HG02759 (cell line): Measurements from ENCODE around the gene GRK7.
"Not testable (repeated sequence)": the region's sequence is repeated elsewhere in the genome, so short reads cannot be mapped to it uniquely, and the experiment has no call there.

Source experiments
- ATAC-seq: cut with Tn5 transposase; IDR thresholded peaks from one replicate; pipeline ENCODE4 v1.9.1; 2021; ENCODE audit warnings: mild to moderate bottlenecking, moderate library complexity; ENCODE audit not compliant: unreplicated experiment

GRK7 gene

DNA sequence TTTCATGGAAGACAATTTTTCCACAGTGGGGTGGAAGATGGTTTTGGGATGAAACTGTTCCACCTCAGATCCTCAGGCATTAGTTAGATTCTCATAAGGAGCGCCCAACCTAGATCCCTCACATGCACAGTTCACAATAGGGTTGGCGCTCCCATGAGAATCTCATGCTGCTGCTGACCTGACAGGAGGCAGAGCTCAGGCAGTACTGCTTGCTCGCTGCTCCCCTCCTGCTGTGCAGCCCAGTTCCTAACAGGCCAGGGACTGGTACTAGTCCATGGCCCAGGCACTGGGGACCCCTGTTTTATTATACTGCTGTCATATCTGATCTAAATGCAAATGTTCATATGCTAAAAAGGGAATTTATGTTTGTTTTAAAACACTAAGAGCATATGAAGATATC, 9.8 kb upstream of the GRK7 start:
- ATAC-seq = no peak

GRCh38 chr3:141754032-141754431, 9.2 kb upstream of the GRK7 start:
- ATAC-seq = no peak

DNA sequence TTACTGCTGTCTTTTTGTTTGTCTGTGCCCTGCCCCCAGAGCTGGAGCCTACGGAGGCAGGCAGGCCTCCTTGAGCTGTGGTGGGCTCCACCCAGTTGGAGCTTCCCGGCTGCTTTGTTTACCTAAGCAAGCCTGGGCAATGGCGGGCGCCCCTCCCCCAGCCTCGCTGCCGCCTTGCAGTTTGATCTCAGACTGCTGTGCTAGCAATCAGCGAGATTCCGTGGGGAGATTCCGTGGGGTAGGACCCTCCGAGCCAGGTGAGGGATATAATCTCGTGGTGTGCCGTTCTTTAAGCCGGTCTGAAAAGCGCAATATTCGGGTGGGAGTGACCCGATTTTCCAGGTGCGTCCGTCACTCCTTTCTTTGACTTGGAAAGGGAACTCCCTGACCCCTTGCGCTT, 656 bp upstream of the GRK7 start:
- not testable (repeated sequence) for ATAC-seq

- ATAC-seq = no peak
These were observed 837 bp downstream of the GRK7 start for GRCh38 chr3:141764045-141764444.

GRCh38 chr3:141764465-141764864, 1.3 kb downstream of the GRK7 start:
- ATAC-seq = no peak

DNA sequence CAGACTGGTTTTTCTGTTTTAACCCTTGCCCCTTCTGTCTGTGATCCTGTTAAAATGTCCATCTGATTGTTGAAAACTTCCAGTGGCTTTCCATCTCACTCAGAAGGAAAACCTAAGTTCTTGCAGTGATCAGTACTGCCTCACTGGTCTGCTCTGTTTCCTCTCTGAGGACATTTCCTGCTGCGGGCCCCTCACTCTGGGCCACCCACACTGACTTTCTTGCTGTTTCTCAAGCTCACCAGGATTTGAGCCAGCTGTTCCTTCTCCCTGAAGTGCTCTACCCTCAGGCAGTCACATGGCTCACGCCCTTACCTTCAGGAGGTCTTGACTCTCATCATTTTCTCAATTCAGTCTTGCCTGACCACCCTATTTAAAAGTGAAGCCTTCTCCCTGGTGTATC, 1.8 kb downstream of the GRK7 start:
- no peak for ATAC-seq

DNA sequence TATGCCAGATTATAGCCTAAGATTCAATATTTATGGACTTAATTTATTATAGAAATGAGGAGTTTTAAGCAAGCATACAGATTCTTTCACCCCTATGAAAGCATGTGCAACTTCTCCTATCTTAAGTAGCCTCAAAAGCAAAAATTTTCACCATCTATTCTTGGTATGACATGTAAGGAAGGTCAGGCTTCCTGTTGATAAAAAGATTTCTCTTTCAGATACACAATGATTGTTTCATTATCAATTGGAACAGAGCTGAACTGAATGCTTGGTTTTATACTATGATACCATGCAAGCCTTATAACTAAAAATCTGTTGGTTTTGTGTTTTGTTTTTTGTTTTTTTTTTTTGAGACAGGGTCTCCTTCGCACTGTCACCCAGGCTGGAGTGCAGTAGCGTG, 3.9 kb downstream of the GRK7 start:
- no peak for ATAC-seq

DNA sequence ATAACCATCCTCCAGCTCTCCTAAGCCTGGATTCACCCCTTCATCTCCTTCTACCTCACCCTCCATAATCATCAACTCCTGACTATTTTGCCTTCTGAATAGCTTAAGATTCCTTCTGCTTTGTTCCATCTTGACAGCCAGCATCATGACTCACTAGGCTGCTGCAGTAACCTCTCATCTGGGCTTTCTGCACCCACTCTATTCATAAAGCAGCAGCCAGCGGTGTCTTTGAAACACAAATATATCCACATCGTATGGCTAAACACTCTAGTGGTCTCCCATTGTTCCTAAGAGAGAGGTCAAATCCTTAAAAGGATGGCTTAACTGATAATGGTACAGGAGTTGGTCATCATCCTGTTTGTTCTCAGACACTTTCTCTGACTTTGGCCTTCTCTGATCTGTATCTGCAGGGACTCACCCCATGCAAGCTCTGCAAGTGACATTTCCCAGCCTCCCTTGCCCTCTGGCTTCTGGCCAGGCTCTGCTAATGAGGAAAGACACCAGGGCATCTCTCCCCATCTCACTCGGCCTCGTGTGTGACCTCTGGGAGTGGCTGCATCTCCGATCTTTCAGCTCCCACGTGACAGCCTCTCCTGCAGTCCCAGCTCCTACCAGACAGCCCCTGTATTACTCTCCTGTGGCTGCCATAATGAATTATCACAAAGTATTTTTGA, 6.2 kb downstream of the GRK7 start:
- ATAC-seq = no peak

DNA sequence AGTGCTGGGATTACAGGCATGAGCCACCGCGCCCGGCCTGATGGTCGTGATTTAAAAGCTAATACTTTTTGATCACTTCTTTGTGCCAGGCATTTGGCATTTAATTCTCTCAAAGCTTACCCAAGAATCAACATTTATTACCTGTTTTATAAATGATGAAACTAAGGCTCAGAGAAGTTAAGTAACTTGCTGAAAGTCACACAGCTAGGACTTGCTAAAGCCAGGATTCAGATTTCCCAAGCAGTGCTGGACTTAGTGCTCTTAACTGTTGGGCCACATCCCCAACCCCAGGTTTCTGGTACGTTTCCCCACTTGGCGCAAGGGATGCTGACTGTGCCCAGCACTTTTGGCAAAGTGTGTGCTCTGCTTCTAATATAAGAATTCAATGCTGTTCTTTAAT, 10.5 kb downstream of the GRK7 start:
- ATAC-seq = no peak

DNA sequence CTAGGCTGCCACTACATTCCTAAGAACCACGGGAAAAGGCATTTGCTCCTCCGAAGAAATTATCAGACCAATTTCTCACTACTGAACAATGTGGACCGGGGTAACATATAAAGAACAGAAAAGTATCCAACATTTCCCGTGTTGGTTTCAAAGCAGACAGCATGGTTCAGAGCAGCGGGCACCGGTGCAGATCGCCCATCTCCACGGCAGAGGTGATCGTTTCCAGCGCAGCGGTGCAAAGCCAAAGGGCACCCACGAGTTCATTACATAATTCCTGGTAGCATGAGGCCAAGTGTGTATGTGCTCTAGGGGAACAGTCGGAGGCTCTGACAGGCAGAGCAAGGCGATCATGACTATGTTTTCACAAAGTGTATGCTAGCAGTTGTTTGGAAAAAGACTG, 13.2 kb downstream of the GRK7 start:
- ATAC-seq = no peak

- ATAC-seq = no peak
These were observed 13.7 kb downstream of the GRK7 start for GRCh38 chr3:141776885-141777284.

GRCh38 chr3:141777957-141778813, 15.0 kb downstream of the GRK7 start:
- ATAC-seq = no peak

DNA sequence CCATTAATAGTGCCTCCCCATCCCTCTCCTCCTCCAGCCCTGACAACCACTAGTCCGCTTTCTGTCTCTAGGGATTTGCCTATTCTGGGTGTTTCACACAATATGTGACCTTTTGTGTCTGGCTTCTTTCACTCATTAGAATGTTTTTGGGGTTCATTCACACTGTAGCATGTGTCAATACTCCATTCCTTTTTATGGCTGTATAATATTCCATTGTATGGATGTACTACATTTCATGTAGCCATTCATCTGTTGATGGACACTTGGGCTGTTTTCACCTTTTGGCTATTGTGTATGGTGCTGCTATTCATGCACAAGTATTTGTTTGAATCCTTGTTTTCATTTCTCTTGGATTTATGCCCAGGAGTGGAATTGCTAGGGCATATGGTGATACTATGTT, 16.5 kb downstream of the GRK7 start:
- ATAC-seq = no peak

GRCh38 chr3:141782386-141782932, 19.3 kb downstream of the GRK7 start:
- no peak for ATAC-seq

GRCh38 chr3:141783632-141784031, 20.4 kb downstream of the GRK7 start:
- ATAC-seq = no peak

- no peak for ATAC-seq
These were observed 20.9 kb downstream of the GRK7 start for GRCh38 chr3:141784096-141784495.

DNA sequence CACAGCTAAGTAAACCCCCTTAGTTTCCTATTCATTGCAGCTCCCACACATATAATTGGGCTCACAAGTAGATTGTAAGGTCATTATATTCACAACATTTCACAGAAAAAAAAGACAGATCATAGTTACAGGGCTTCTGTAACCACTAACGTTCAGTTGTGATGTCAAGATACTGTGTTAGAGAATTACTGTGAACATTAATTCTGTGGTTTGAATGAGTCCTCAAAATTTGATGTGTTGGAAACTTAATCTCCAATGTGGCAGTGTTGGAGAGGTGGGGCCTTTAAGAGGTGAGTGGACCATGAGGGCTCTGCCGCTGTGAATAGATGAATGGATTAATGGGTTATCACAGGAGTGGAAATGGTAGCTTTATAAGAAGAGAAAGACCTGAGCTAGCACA, 21.3 kb downstream of the GRK7 start:
- ATAC-seq = no peak

- ATAC-seq = no peak
These were observed 24.9 kb downstream of the GRK7 start for GRCh38 chr3:141788149-141788548.

DNA sequence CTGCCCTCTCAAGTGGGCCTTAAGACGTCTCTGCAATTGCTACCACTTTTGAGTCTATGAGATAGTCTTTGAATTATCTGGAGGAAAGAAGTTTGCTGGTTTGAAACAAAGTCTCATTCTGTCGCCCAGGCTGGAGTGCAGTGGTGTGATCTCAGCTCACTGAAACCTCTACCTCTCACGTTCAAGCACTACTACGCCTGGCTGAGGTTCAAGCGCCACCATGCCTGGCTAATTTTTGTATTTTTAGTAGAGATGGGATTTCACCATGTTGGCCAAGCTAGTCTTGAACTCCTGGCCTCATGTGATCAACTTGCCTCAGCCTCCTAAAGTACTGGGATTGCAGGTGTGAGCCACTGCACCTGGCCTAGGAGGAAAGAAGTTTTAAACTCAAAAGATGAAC, 25.5 kb downstream of the GRK7 start:
- ATAC-seq = not testable (repeated sequence)

DNA sequence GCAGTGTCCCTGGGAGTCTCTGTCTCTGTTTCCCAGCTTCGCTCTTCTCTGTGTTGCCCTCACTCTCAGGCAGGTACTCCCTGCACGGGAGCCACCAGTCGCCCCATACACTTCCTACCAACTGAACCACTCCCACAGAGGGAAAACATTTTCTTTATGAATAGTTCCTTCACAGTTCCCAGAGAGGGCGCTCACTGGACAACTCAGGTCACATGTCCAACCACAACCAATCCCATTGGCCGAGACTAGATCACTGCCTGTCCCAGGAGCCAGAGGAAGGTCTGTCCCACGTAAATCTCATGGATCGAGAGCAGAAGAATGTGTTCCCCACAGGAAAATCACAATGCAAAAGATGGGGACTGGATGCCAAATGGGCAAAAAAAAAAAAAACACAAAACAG, 26.1 kb downstream of the GRK7 start:
- no peak for ATAC-seq

DNA sequence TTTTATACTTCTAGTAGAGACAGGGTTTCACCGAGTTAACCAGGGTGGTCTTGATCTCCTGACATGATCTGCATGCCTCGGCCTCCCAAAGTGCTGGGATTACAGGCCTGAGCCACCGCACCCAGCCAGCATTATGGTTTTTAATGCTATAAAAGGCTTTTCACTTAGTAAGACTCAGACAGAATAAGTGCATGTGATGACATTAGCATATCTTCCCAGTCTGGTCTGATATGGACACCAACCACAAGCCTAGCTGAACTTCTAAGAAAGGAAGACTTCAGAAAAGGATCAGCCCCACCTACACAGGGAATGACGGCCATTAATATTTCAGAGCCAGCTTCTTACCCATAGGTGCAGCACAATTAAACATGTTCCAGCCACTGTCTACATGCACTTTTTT, 27.0 kb downstream of the GRK7 start:
- no peak for ATAC-seq

GRCh38 chr3:141792495-141792894, 29.3 kb downstream of the GRK7 start:
- no peak for ATAC-seq
